ENCODE results near the gene L1TD1. TPM values are rescaled to one million over a fixed set of nuclear protein-coding genes. Genes with fewer than 3 reads are reported as not detected.
"Not testable (repeated sequence)": the region's sequence is repeated elsewhere in the genome, so short reads cannot be mapped to it uniquely, and the experiment has no call there.

The L1TD1 gene
- total and polyA plus RNA-seq, 2 donors (not counting 3 experiments of a cell fraction or from before 2014, with no cell fraction given), result 0.01 TPM; not detected in 1

GRCh38 chr1:62159940-62160348 is 34.7 kb upstream of the L1TD1 start:
- dilution Hi-C loops (cut with MboI; ENCODE audit: extremely low pct_ligation_motif_present, low sequenced_read_pairs) (no loop called here), intact Hi-C loops (cut with micrococcal nuclease) (no loop called here)
- Histone ChIP-seq H3K9me1 (replicated peaks; ENCODE audit: control insufficient read depth, extremely low read depth, insufficient read depth, low read length) (no peaks in the 10 kb centered on the region), H3K4me2 (ENCODE audit: insufficient read depth, low read length) (no peak overlapping the region), H3K36me3 (ENCODE audit: control insufficient read depth in 2 of 2, extremely low read depth in 1 of 2, insufficient read depth in 2 of 2, low read length in 2 of 2) (no peaks in the 10 kb centered on the region), H2AFZ (ENCODE audit: low read depth, low read length) (no peak overlapping the region), H4K20me1 (replicated peaks; ENCODE audit: control insufficient read depth, extremely low read depth, insufficient read depth, low read length) (no peaks in the 10 kb centered on the region), H3K4me3 (replicated peaks in 1 of 3; ENCODE audit: insufficient read depth in 1 of 3, low read depth in 1 of 3, low read length in 3 of 3) (no peak overlapping the region), H3K9ac (replicated peaks; ENCODE audit: extremely low read depth, insufficient read depth, low read length) (no peak overlapping the region), H3K79me2 (ENCODE audit: control insufficient read depth, insufficient read depth, low read length) (no peaks in the 10 kb centered on the region), H3K9me3 (replicated peaks; ENCODE audit: control insufficient read depth, insufficient read depth, low read length) (no peaks in the 10 kb centered on the region), H3K4me1 (ENCODE audit: control insufficient read depth, extremely low read depth, insufficient read depth, low read length) (no peaks in the 10 kb centered on the region), H3K27me3 (ENCODE audit: control insufficient read depth in 2 of 2, insufficient read depth in 2 of 2, low read length in 2 of 2) (no peaks in the 10 kb centered on the region), H3K27ac (ENCODE audit: insufficient read depth, low read depth, low read length) (no peak overlapping the region)
- ChIA-PET POLR2A (no interaction called here), CTCF (interaction anchor here (0.6 to 1.7 kb wide), 7 partner anchors 9 to 1246 kb away, joined by 3 to 6 read pairs (median 4); no protein-coding TSS in a partner anchor)
- no TSS peak for BruUV-seq (replicated peaks)
- FAIRE-seq (no peak), DNase-seq (ENCODE audit: low read depth, low spot score) (no peak)
- TF ChIP-seq MYC (IDR thresholded peaks at IDR 0.05; ENCODE audit: low read depth, low read length), result no peak

GRCh38 chr1:62161711-62162110 is 32.9 kb upstream of the L1TD1 start:
- H3K9me3 ChIP-seq (replicated peaks; ENCODE audit: control insufficient read depth, insufficient read depth, low read length), result no peaks in the 10 kb centered on the region
- BruUV-seq (replicated peaks), result no TSS peak
- dilution Hi-C loops (cut with MboI; ENCODE audit: extremely low pct_ligation_motif_present, low sequenced_read_pairs), result no loop called here
- H3K4me1 ChIP-seq (ENCODE audit: control insufficient read depth, extremely low read depth, insufficient read depth, low read length), result no peaks in the 10 kb centered on the region
- intact Hi-C loops (cut with micrococcal nuclease), result no loop called here
- no peak overlapping the region for H2AFZ ChIP-seq (ENCODE audit: low read depth, low read length)
- DNase-seq (ENCODE audit: low read depth, low spot score), result no peak
- H3K36me3 ChIP-seq (ENCODE audit: control insufficient read depth in 2 of 2, extremely low read depth in 1 of 2, insufficient read depth in 2 of 2, low read length in 2 of 2), result no peaks in the 10 kb centered on the region
- no peaks in the 10 kb centered on the region for H3K27me3 ChIP-seq (ENCODE audit: control insufficient read depth in 2 of 2, insufficient read depth in 2 of 2, low read length in 2 of 2)
- FAIRE-seq, result no peak
- no peaks in the 10 kb centered on the region for H3K9me1 ChIP-seq (replicated peaks; ENCODE audit: control insufficient read depth, extremely low read depth, insufficient read depth, low read length)
- H3K4me2 ChIP-seq (ENCODE audit: insufficient read depth, low read length), result no peak overlapping the region
- CTCF ChIA-PET, result interaction anchor here (1.7 kb wide), 1 partner anchor 14 kb away, joined by 5 read pairs; no protein-coding TSS in a partner anchor
- TF ChIP-seq GATA2 (IDR thresholded peaks at IDR 0.05; ENCODE audit: insufficient read depth, insufficient read length, low read depth, low read length) (no peak), POLR2A (IDR thresholded peaks at IDR 0.05; ENCODE audit: low read depth, low read length) (no peak), JUN (IDR thresholded peaks at IDR 0.05; ENCODE audit: borderline replicate concordance, insufficient read depth, insufficient read length, low read depth) (no peak), EZH2 (IDR thresholded peaks at IDR 0.05; ENCODE audit: borderline replicate concordance, low read depth, low read length, severe bottlenecking) (no peak), MYC (IDR thresholded peaks at IDR 0.05; ENCODE audit: low read depth, low read length) (no peak), FOS (IDR thresholded peaks at IDR 0.05; ENCODE audit: borderline replicate concordance, insufficient read depth, low read length) (no peak), CTCF (IDR thresholded peaks at IDR 0.05; ENCODE audit: extremely low read depth in 1 of 2, insufficient read depth in 1 of 2, low read depth in 1 of 2, low read length in 2 of 2) (no peak), MAX (IDR thresholded peaks at IDR 0.05; ENCODE audit: insufficient read depth, insufficient read length) (no peak), POLR2AphosphoS5 (IDR thresholded peaks at IDR 0.05; ENCODE audit: insufficient read depth, low read depth, low read length) (no peak)
- no peaks in the 10 kb centered on the region for H4K20me1 ChIP-seq (replicated peaks; ENCODE audit: control insufficient read depth, extremely low read depth, insufficient read depth, low read length)
- no peaks in the 10 kb centered on the region for H3K79me2 ChIP-seq (ENCODE audit: control insufficient read depth, insufficient read depth, low read length)
- POLR2A ChIA-PET, result no interaction called here
- no peak overlapping the region for H3K27ac ChIP-seq (ENCODE audit: insufficient read depth, low read depth, low read length)
- no peak overlapping the region for H3K9ac ChIP-seq (replicated peaks; ENCODE audit: extremely low read depth, insufficient read depth, low read length)
- H3K4me3 ChIP-seq (replicated peaks in 1 of 3; ENCODE audit: insufficient read depth in 1 of 3, low read depth in 1 of 3, low read length in 3 of 3), result no peak overlapping the region

- H3K4me3 ChIP-seq (replicated peaks in 1 of 3; ENCODE audit: insufficient read depth in 1 of 3, low read depth in 1 of 3, low read length in 3 of 3); intact Hi-C loops (cut with micrococcal nuclease); H3K9me3 ChIP-seq (replicated peaks; ENCODE audit: control insufficient read depth, insufficient read depth, low read length); FAIRE-seq; H3K9ac ChIP-seq (replicated peaks; ENCODE audit: extremely low read depth, insufficient read depth, low read length); H3K4me1 ChIP-seq (ENCODE audit: control insufficient read depth, extremely low read depth, insufficient read depth, low read length); DNase-seq (ENCODE audit: low read depth, low spot score); H3K9me1 ChIP-seq (replicated peaks; ENCODE audit: control insufficient read depth, extremely low read depth, insufficient read depth, low read length); H3K27me3 ChIP-seq (ENCODE audit: control insufficient read depth in 2 of 2, insufficient read depth in 2 of 2, low read length in 2 of 2); dilution Hi-C loops (cut with MboI; ENCODE audit: extremely low pct_ligation_motif_present, low sequenced_read_pairs); H3K36me3 ChIP-seq (ENCODE audit: control insufficient read depth in 2 of 2, extremely low read depth in 1 of 2, insufficient read depth in 2 of 2, low read length in 2 of 2); CTCF ChIA-PET; BruUV-seq (replicated peaks); H3K79me2 ChIP-seq (ENCODE audit: control insufficient read depth, insufficient read depth, low read length); H2AFZ ChIP-seq (ENCODE audit: low read depth, low read length); H4K20me1 ChIP-seq (replicated peaks; ENCODE audit: control insufficient read depth, extremely low read depth, insufficient read depth, low read length); H3K27ac ChIP-seq (ENCODE audit: insufficient read depth, low read depth, low read length); POLR2A ChIA-PET; H3K4me2 ChIP-seq (ENCODE audit: insufficient read depth, low read length): not testable (repeated sequence)
Observed at GRCh38 chr1:62170380-62170779, 24.3 kb upstream of the L1TD1 start.
